Measurements from ENCODE around the gene SLC37A2.

The SLC37A2 gene

GRCh38 chr11:125071435-125071834 is 8.3 kb downstream of the SLC37A2 start:
- DNase-seq (ENCODE audit: low read depth), result no peak

GRCh38 chr11:125071846-125072217 is 8.7 kb downstream of the SLC37A2 start:
- DNase-seq (ENCODE audit: low read depth), result no peak

GRCh38 chr11:125072218-125072960 is 9.3 kb downstream of the SLC37A2 start:
- DNase-seq (ENCODE audit: low read depth), result no peak

GRCh38 chr11:125072961-125073590 is 10.0 kb downstream of the SLC37A2 start:
- DNase-seq (ENCODE audit: low read depth), result no peak

GRCh38 chr11:125073616-125074483 is 10.7 kb downstream of the SLC37A2 start:
- no peak for DNase-seq (ENCODE audit: low read depth)

- no peak for DNase-seq (ENCODE audit: low read depth)
Observed at GRCh38 chr11:125074511-125075241, 11.6 kb downstream of the SLC37A2 start.

- DNase-seq (ENCODE audit: low read depth), result no peak
Observed at GRCh38 chr11:125075242-125075625, 12.1 kb downstream of the SLC37A2 start.

GRCh38 chr11:125075900-125076317 is 12.8 kb downstream of the SLC37A2 start:
- DNase-seq (ENCODE audit: low read depth), result peak; percentile 41

- no peak for DNase-seq (ENCODE audit: low read depth)
Observed at GRCh38 chr11:125076378-125076945, 13.4 kb downstream of the SLC37A2 start.

GRCh38 chr11:125078016-125078415 is 14.9 kb downstream of the SLC37A2 start:
- no peak for DNase-seq (ENCODE audit: low read depth)

- no peak for DNase-seq (ENCODE audit: low read depth)
Observed at GRCh38 chr11:125078516-125079140, 15.5 kb downstream of the SLC37A2 start.

GRCh38 chr11:125079151-125079877 is 16.2 kb downstream of the SLC37A2 start:
- DNase-seq (ENCODE audit: low read depth), result peak; percentile 15

GRCh38 chr11:125079878-125080530 is 16.9 kb downstream of the SLC37A2 start:
- DNase-seq (ENCODE audit: low read depth), result no peak

- no peak for DNase-seq (ENCODE audit: low read depth)
Observed at GRCh38 chr11:125080531-125080911, 17.4 kb downstream of the SLC37A2 start.

GRCh38 chr11:125081098-125081798 is 18.1 kb downstream of the SLC37A2 start:
- no peak for DNase-seq (ENCODE audit: low read depth)

- DNase-seq (ENCODE audit: low read depth), result no peak
Observed at GRCh38 chr11:125082040-125082439, 18.9 kb downstream of the SLC37A2 start.

GRCh38 chr11:125082611-125083311 is 19.7 kb downstream of the SLC37A2 start:
- DNase-seq (ENCODE audit: low read depth), result peak; percentile 93

GRCh38 chr11:125083312-125084056 is 20.4 kb downstream of the SLC37A2 start:
- DNase-seq (ENCODE audit: low read depth), result no peak
